CD14-positive monocyte (primary cell): Measurements from ENCODE around the gene ADAT1. TPM values are rescaled to one million over a fixed set of nuclear protein-coding genes. Genes with fewer than 3 reads are reported as not detected.

Experiments
- DNase-seq, 3 donors: peaks; one replicate each; pipeline ENCODE4 v3.0.0-alpha.2; 2011 to 2022
- H2AFZ ChIP-seq: 2 replicates; pipeline ENCODE4 v1.6.0; 2012; ENCODE audit warnings: mild to moderate bottlenecking, low read depth, low read length, inconsistent platforms; ENCODE audit not compliant: insufficient read depth, poor library complexity, severe bottlenecking
- H3K27ac ChIP-seq, 2 donors: 1 replicate in 1 of 2; 2 replicates in 1 of 2; pipeline ENCODE4 v1.5.1; 2012 to 2013; ENCODE audit warnings: low read length in 2 of 2, control low read depth in 1 of 2, inconsistent platforms in 1 of 2, low read depth in 1 of 2, mild to moderate bottlenecking in 1 of 2
- H3K27me3 ChIP-seq, 2 donors: one replicate each; pipeline versions ENCODE4 v1.6.0 to v1.6.1; 2011 to 2013; ENCODE audit warnings: low read length in 2 of 2; ENCODE audit not compliant: control insufficient read depth in 2 of 2, insufficient read depth in 2 of 2
- H3K36me3 ChIP-seq, 2 donors: replicated peaks in 1 of 2; 1 replicate in 1 of 2; 2 replicates in 1 of 2; pipeline versions ENCODE4 v1.5.1 to v1.6.1; 2012 to 2013; ENCODE audit warnings: low read length in 2 of 2, control low read depth in 1 of 2, inconsistent platforms in 1 of 2, mild to moderate bottlenecking in 1 of 2; ENCODE audit not compliant: insufficient read depth in 2 of 2, control insufficient read depth in 1 of 2
- H3K4me1 ChIP-seq, 2 donors: 1 replicate in 1 of 2; 2 replicates in 1 of 2; pipeline versions ENCODE4 v1.5.1 to v1.6.1; 2012 to 2013; ENCODE audit warnings: low read length in 2 of 2, control low read depth in 1 of 2, inconsistent platforms in 1 of 2, mild to moderate bottlenecking in 1 of 2, moderate library complexity in 1 of 2; ENCODE audit not compliant: insufficient read depth in 2 of 2, control insufficient read depth in 1 of 2
- H3K4me2 ChIP-seq: replicated peaks from 2 replicates; pipeline ENCODE3; 2012; ENCODE audit warnings: low read length, moderate library complexity, mild to moderate bottlenecking; ENCODE audit not compliant: poor library complexity, severe bottlenecking; ENCODE audit errors: extremely low read depth
- H3K4me3 ChIP-seq, 3 experiments: fragments of 200-600 bp in 1 of 3; sonication (generic) in 1 of 3; replicated peaks in 1 of 3; 1 replicate in 2 of 3; 2 replicates in 1 of 3; pipeline ENCODE4 v1.5.1; 2011 to 2013; ENCODE audit warnings: low read length in 3 of 3, mild to moderate bottlenecking in 3 of 3, control low read depth in 2 of 3, low read depth in 2 of 3, inconsistent platforms in 1 of 3, moderate library complexity in 1 of 3
- H3K79me2 ChIP-seq: 2 replicates; pipeline ENCODE4 v1.6.0; 2012; ENCODE audit warnings: mild to moderate bottlenecking, control low read depth, inconsistent platforms, low read length, moderate library complexity; ENCODE audit not compliant: insufficient read depth
- H3K9ac ChIP-seq: 2 replicates; pipeline ENCODE4 v1.6.0; 2017; ENCODE audit warnings: low read length, mild to moderate bottlenecking; ENCODE audit not compliant: insufficient read depth, poor library complexity, severe bottlenecking
- H3K9me3 ChIP-seq, 2 donors: replicated peaks in 1 of 2; 1 replicate in 1 of 2; 2 replicates in 1 of 2; pipeline versions ENCODE4 v1.5.1 to v1.6.1; 2012 to 2013; ENCODE audit warnings: low read length in 2 of 2, control low read depth in 1 of 2; ENCODE audit not compliant: control insufficient read depth in 1 of 2, insufficient read depth in 1 of 2
- H4K20me1 ChIP-seq: 2 replicates; pipeline ENCODE4 v1.6.0; 2012; ENCODE audit warnings: mild to moderate bottlenecking, low read length, control low read depth, moderate library complexity; ENCODE audit not compliant: insufficient read depth
- H3K27ac Mint-ChIP-seq, 7 donors: one replicate each; pipeline ENCODE4 v1.8.0; 2020; ENCODE audit warnings: mild to moderate bottlenecking in 7 of 7, mixed read lengths in 7 of 7, moderate library complexity in 6 of 7, inconsistent platforms in 2 of 7
- H3K27me3 Mint-ChIP-seq, 3 donors: one replicate each; pipeline ENCODE4 v1.8.0; 2021 to 2022; ENCODE audit warnings: low read depth in 3 of 3, mild to moderate bottlenecking in 3 of 3, mixed read lengths in 3 of 3, moderate library complexity in 3 of 3, inconsistent platforms in 1 of 3
- H3K36me3 Mint-ChIP-seq, 2 donors: one replicate each; pipeline ENCODE4 v1.8.0; 2020; ENCODE audit warnings: mixed read lengths in 2 of 2, inconsistent platforms in 1 of 2, mild to moderate bottlenecking in 1 of 2
- H3K4me1 Mint-ChIP-seq: one replicate; pipeline ENCODE4 v1.8.0; 2020; ENCODE audit warnings: mild to moderate bottlenecking, mixed read lengths
- H3K4me3 Mint-ChIP-seq, 2 donors: one replicate each; pipeline ENCODE4 v1.8.0; 2020; ENCODE audit warnings: mild to moderate bottlenecking in 2 of 2, mixed read lengths in 2 of 2, moderate library complexity in 1 of 2
- H3K9me3 Mint-ChIP-seq, 7 donors: one replicate each; pipeline ENCODE4 v1.8.0; 2020 to 2022; ENCODE audit warnings: mixed read lengths in 7 of 7, mild to moderate bottlenecking in 6 of 7, moderate library complexity in 6 of 7, inconsistent platforms in 2 of 7
- CTCF ChIP-seq: fragments of 200-600 bp; IDR thresholded peaks from one replicate; pipeline ENCODE4 v1.8.0; 2022; ENCODE audit warnings: antibody characterized with exemption, mild to moderate bottlenecking
- WGBS: methylation state at CpG from one replicate; pipeline ENCODE4 v1.1.5; 2013; ENCODE audit warnings: missing lambda C conversion rate; ENCODE audit not compliant: insufficient coverage; 5-methylcytosine and 5-hydroxymethylcytosine counted together
- intact Hi-C, 2 donors: fragments of 100-400 bp; cut with micrococcal nuclease; formaldehyde crosslinking; loops; one replicate each; pipeline versions ENCODE4 v1.15.0 to v1.15.1; 2023
- polyA plus RNA-seq, 3 donors: library from polyadenylated mRNA; depleted of rRNA in 1 of 3; unstranded in 2 of 3; stranded (reverse) in 1 of 3; fragments of 300-500 nt in 2 of 3; fragments of >200 nt in 1 of 3; fragmentation: Illumina TruSeq in 2 of 3; gene quantifications; 1 replicate in 2 of 3; 2 replicates in 1 of 3; pipeline ENCODE4 v1.2.3, GENCODE V29; 2012 to 2021

Gene ADAT1
- polyA plus RNA-seq, 3 donors = 16.8 to 18.9 (median 17.8) TPM

- no peak for DNase-seq
- no CpG with 5 or more reads among the region's 4 CpGs for WGBS
- no peaks in the 10 kb centered on the region for H3K27me3 ChIP-seq
- no peaks in the 10 kb centered on the region for H4K20me1 ChIP-seq
- TF ChIP-seq CTCF = no peak
- no peak overlapping the region for H3K27ac Mint-ChIP-seq
- peaks cover 65 to 95% of the 10 kb centered on the region in 2 donors for H3K36me3 Mint-ChIP-seq
- H3K4me1 ChIP-seq = no peaks in the 10 kb centered on the region
- no peak overlapping the region for H3K4me2 ChIP-seq
- no peaks in the 10 kb centered on the region for H3K9me3 Mint-ChIP-seq
- no peaks in the 10 kb centered on the region for H3K79me2 ChIP-seq
- no peak overlapping the region for H3K9ac ChIP-seq
- intact Hi-C loops = no loop called here
- H3K36me3 ChIP-seq = peaks cover 59 to 98% of the 10 kb centered on the region in 2 donors
- no peak overlapping the region for H3K4me3 ChIP-seq
- no peak overlapping the region for H3K27ac ChIP-seq
- no peak overlapping the region for H3K4me3 Mint-ChIP-seq
- no peak overlapping the region for H2AFZ ChIP-seq
- H3K9me3 ChIP-seq = no peaks in the 10 kb centered on the region
- H3K4me1 Mint-ChIP-seq = no peaks in the 10 kb centered on the region
- peaks cover 0 to 1% (median 0%) of the 10 kb centered on the region in 3 donors for H3K27me3 Mint-ChIP-seq
Measured at GRCh38 chr16:75614066-75614897, 8.8 kb downstream of the ADAT1 start.

- Mint-ChIP-seq H3K36me3 (peaks cover 64 to 88% of the 10 kb centered on the region in 2 donors), H3K4me1 (no peaks in the 10 kb centered on the region), H3K27me3 (no peaks in the 10 kb centered on the region), H3K27ac (no peak overlapping the region), H3K4me3 (no peak overlapping the region), H3K9me3 (peaks cover 5 to 14% (median 10%) of the 10 kb centered on the region in 7 donors)
- Histone ChIP-seq H3K79me2 (no peaks in the 10 kb centered on the region), H3K27me3 (no peaks in the 10 kb centered on the region), H3K9ac (no peak overlapping the region), H3K4me3 (no peak overlapping the region), H3K9me3 (peaks cover 0 to 8% of the 10 kb centered on the region in 2 donors), H3K36me3 (peaks cover 54 to 93% of the 10 kb centered on the region in 2 donors), H3K4me2 (no peak overlapping the region), H4K20me1 (no peaks in the 10 kb centered on the region), H3K4me1 (no peaks in the 10 kb centered on the region), H2AFZ (no peak overlapping the region), H3K27ac (no peak overlapping the region)
- TF ChIP-seq CTCF = no peak
- DNase-seq = no peak
- intact Hi-C loops = no loop called here
- no CpG with 5 or more reads among the region's 1 CpG for WGBS
Measured at GRCh38 chr16:75606507-75606906, 16.6 kb downstream of the ADAT1 start.
